Measurements from ENCODE around the gene ADAMTS17. TPM values are rescaled to one million over a fixed set of nuclear protein-coding genes. Genes with fewer than 3 reads are reported as not detected.

The ADAMTS17 gene
- polyA plus RNA-seq, 4 donors: 0.45 to 3.1 (median 1.2) TPM

DNA sequence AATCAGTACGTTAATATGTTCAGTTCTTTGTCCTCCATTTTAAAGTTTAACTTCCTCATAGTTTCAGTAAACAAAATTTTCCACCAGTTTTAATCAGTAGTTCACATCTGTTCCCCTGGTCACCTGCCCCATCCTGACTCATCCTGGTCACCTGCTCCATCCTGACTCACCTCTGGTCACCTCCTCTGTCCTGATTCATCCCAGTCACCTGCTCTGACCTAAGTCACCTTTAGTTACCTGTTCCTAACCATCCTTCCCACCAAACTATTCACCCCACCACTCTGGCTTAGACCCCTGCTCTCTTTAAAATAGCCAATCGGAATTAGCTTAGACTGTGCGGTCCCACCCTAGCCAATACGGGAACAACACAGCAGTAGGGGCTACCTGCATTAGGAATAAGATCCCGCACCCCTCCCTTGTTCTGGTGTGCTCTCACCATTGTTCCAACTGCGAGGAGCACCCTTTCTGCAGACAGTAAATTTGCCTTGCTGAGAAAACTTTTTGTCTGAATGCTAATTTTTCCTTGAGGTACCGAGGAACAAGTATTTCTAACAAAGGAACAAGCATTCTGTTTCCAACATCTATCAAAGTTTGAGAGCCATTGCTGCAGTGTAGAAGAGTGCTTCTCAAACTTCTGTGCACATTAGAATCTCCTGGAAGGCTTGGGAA, 169.3 kb downstream of the ADAMTS17 start:
- FAIRE-seq: no peak
- H3K4me3 ChIP-seq (ENCODE audit: low read depth in 1 of 3, low read length in 3 of 3): no peak overlapping the region
- no peaks in the 10 kb centered on the region for H3K27me3 ChIP-seq (ENCODE audit: control insufficient read depth in 3 of 3, insufficient read depth in 3 of 3, low read length in 3 of 3)
- no peak for DNase-seq
- no peaks in the 10 kb centered on the region for H3K36me3 ChIP-seq (ENCODE audit: control insufficient read depth in 3 of 3, insufficient read depth in 2 of 3, low read depth in 1 of 3, low read length in 3 of 3)
- 94 to 96% (median 95%) methylated on average over 7 of the region's 7 CpGs for WGBS, 3 donors
- H3K9me3 ChIP-seq (ENCODE audit: control insufficient read depth in 2 of 2, insufficient read depth in 1 of 2, low read depth in 1 of 2, low read length in 1 of 2): peaks cover 1 to 36% of the 10 kb centered on the region in 2 donors
- H3K4me1 ChIP-seq (ENCODE audit: control insufficient read depth in 3 of 3, insufficient read depth in 2 of 3, low read depth in 1 of 3, low read length in 2 of 3): peaks cover 0 to 7% (median 2%) of the 10 kb centered on the region in 3 donors
- no peak overlapping the region for H3K27ac ChIP-seq (ENCODE audit: low read depth in 1 of 3, low read length in 2 of 3)

GRCh38 chr15:100171411-100171810, 170.4 kb downstream of the ADAMTS17 start:
- peaks cover 0 to 7% (median 2%) of the 10 kb centered on the region in 3 donors for H3K4me1 ChIP-seq (ENCODE audit: control insufficient read depth in 3 of 3, insufficient read depth in 2 of 3, low read depth in 1 of 3, low read length in 2 of 3)
- no peaks in the 10 kb centered on the region for H3K27me3 ChIP-seq (ENCODE audit: control insufficient read depth in 3 of 3, insufficient read depth in 3 of 3, low read length in 3 of 3)
- WGBS, 3 donors: 93 to 99% (median 94%) methylated on average over 5 of the region's 5 CpGs
- no peak overlapping the region for H3K27ac ChIP-seq (ENCODE audit: low read depth in 1 of 3, low read length in 2 of 3)
- no peaks in the 10 kb centered on the region for H3K36me3 ChIP-seq (ENCODE audit: control insufficient read depth in 3 of 3, insufficient read depth in 2 of 3, low read depth in 1 of 3, low read length in 3 of 3)
- FAIRE-seq (no peak), DNase-seq (no peak)
- no peak overlapping the region for H3K4me3 ChIP-seq (ENCODE audit: low read depth in 1 of 3, low read length in 3 of 3)
- peaks cover 1 to 36% of the 10 kb centered on the region in 2 donors for H3K9me3 ChIP-seq (ENCODE audit: control insufficient read depth in 2 of 2, insufficient read depth in 1 of 2, low read depth in 1 of 2, low read length in 1 of 2)

DNA sequence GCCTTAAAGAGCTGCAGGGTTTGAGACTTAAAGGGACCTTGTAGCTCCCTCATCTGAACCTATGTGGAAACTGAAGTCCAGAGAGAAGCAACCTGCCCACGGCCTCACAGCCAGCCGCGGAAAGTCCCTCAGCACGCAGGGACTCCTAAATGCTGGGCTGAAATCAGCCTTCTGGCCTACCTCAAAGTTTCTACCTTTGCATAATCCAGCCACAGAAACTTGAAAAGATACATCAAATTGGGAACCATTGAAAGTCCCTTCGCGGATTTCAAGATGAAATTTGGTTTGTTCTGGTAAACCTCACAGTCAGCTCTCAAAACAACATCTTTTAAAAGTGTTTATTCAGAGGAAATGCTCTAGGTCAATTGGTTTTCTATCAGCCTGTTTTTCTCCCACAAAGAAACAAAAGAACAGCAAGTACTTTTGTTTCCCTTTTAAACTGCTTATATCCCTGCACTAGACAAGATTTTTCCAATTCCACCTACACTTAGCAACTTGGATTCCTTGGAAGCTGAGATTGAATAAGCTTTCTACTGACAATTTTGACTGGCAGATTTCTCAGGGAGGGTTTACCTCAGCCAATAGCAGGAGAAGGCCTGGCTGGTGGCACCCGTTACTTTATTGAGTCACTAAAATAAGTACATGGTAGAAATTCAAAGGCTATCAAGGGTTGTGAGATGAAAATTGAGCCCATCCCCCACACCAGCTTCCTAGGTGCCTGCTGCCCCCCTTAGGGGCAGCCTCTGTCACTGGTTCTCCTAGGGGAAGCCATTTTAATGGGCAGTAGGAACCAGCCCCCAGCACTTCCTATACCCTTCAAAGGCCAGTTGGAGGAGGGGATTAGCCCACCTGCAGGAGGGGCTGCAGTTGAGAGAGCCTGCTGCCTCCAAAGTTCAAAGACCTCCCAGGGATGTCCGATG, 171.2 kb downstream of the ADAMTS17 start:
- no peak for FAIRE-seq

DNA sequence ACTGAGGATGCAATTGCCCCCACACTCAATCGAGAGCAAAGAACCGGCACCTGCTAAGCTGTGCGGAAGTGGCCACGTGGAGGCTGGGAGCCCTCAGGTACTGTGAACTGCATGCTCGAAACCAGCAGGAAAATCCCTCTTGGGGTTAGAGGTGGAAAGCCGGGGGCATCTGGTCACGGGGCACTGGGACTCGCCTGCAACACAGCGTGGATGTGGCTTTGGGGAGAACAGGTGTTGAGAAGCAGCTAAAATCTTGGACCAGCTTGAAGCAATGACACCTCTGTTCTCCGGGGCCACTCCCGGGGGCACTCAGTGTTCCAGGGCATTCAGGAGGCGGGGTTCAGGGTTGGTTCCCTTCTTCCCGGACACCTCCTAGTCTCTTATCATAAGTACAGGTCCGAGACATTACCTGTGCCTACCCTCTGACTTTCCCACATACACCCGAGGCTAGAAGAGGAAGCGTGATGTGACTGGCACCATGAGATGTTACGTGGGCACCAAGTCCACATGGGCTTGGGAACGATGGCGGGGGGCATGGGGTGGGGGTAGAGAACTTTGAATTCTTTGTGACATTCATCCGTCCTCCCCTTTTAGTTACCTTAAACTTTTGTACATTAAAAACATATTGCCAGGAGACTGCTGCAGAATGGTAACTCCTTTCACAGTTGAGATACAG, 172.0 kb downstream of the ADAMTS17 start:
- Histone ChIP-seq H3K27ac (ENCODE audit: low read depth in 1 of 3, low read length in 2 of 3) (peak overlapping the region in 1 of 3 donors; percentile 17), H3K27me3 (ENCODE audit: control insufficient read depth in 3 of 3, insufficient read depth in 3 of 3, low read length in 3 of 3) (no peaks in the 10 kb centered on the region), H3K36me3 (ENCODE audit: control insufficient read depth in 3 of 3, insufficient read depth in 2 of 3, low read depth in 1 of 3, low read length in 3 of 3) (no peaks in the 10 kb centered on the region), H3K4me1 (ENCODE audit: control insufficient read depth in 3 of 3, insufficient read depth in 2 of 3, low read depth in 1 of 3, low read length in 2 of 3) (peaks cover 0 to 7% (median 2%) of the 10 kb centered on the region in 3 donors), H3K9me3 (ENCODE audit: control insufficient read depth in 2 of 2, insufficient read depth in 1 of 2, low read depth in 1 of 2, low read length in 1 of 2) (peaks cover 1 to 29% of the 10 kb centered on the region in 2 donors), H3K4me3 (ENCODE audit: low read depth in 1 of 3, low read length in 3 of 3) (no peak overlapping the region)
- no peak for FAIRE-seq
- DNase-seq: no peak
- 86 to 91% (median 88%) methylated on average over 20 of the region's 20 CpGs for WGBS, 3 donors

More for the DNA sequence above, 171.2 kb downstream of the ADAMTS17 start:
- Histone ChIP-seq H3K9me3 (ENCODE audit: control insufficient read depth in 2 of 2, insufficient read depth in 1 of 2, low read depth in 1 of 2, low read length in 1 of 2) (peaks cover 1 to 32% of the 10 kb centered on the region in 2 donors), H3K27me3 (ENCODE audit: control insufficient read depth in 3 of 3, insufficient read depth in 3 of 3, low read length in 3 of 3) (no peaks in the 10 kb centered on the region), H3K4me1 (ENCODE audit: control insufficient read depth in 3 of 3, insufficient read depth in 2 of 3, low read depth in 1 of 3, low read length in 2 of 3) (peaks cover 0 to 7% (median 2%) of the 10 kb centered on the region in 3 donors), H3K4me3 (ENCODE audit: low read depth in 1 of 3, low read length in 3 of 3) (no peak overlapping the region), H3K27ac (ENCODE audit: low read depth in 1 of 3, low read length in 2 of 3) (peak overlapping the region in 1 of 3 donors; percentile 39), H3K36me3 (ENCODE audit: control insufficient read depth in 3 of 3, insufficient read depth in 2 of 3, low read depth in 1 of 3, low read length in 3 of 3) (no peaks in the 10 kb centered on the region)
- DNase-seq: peak in 1 of 2 donors; percentile 2
- WGBS, 3 donors: 75 to 89% (median 77%) methylated on average over 8 of the region's 8 CpGs

- 94 to 96% (median 95%) methylated on average over 11 of the region's 11 CpGs for WGBS, 3 donors
- Histone ChIP-seq H3K27me3 (ENCODE audit: control insufficient read depth in 3 of 3, insufficient read depth in 3 of 3, low read length in 3 of 3) (no peaks in the 10 kb centered on the region), H3K4me1 (ENCODE audit: control insufficient read depth in 3 of 3, insufficient read depth in 2 of 3, low read depth in 1 of 3, low read length in 2 of 3) (peaks cover 0 to 2% (median 2%) of the 10 kb centered on the region in 3 donors), H3K27ac (ENCODE audit: low read depth in 1 of 3, low read length in 2 of 3) (peak overlapping the region in 1 of 3 donors; percentile 15), H3K36me3 (ENCODE audit: control insufficient read depth in 3 of 3, insufficient read depth in 2 of 3, low read depth in 1 of 3, low read length in 3 of 3) (no peaks in the 10 kb centered on the region), H3K4me3 (ENCODE audit: low read depth in 1 of 3, low read length in 3 of 3) (no peak overlapping the region), H3K9me3 (ENCODE audit: control insufficient read depth in 2 of 2, insufficient read depth in 1 of 2, low read depth in 1 of 2, low read length in 1 of 2) (peaks cover 1 to 25% of the 10 kb centered on the region in 2 donors)
- no peak for DNase-seq
- no peak for FAIRE-seq
Observed at GRCh38 chr15:100168787-100169186, 173.0 kb downstream of the ADAMTS17 start.

GRCh38 chr15:100167884-100168375, 173.8 kb downstream of the ADAMTS17 start:
- FAIRE-seq (no peak), DNase-seq (peak in 1 of 2 donors; percentile 26)
- Histone ChIP-seq H3K27ac (ENCODE audit: low read depth in 1 of 3, low read length in 2 of 3) (no peak overlapping the region), H3K4me3 (ENCODE audit: low read depth in 1 of 3, low read length in 3 of 3) (no peak overlapping the region), H3K36me3 (ENCODE audit: control insufficient read depth in 3 of 3, insufficient read depth in 2 of 3, low read depth in 1 of 3, low read length in 3 of 3) (no peaks in the 10 kb centered on the region), H3K9me3 (ENCODE audit: control insufficient read depth in 2 of 2, insufficient read depth in 1 of 2, low read depth in 1 of 2, low read length in 1 of 2) (peaks cover 1 to 16% of the 10 kb centered on the region in 2 donors), H3K27me3 (ENCODE audit: control insufficient read depth in 3 of 3, insufficient read depth in 3 of 3, low read length in 3 of 3) (no peaks in the 10 kb centered on the region), H3K4me1 (ENCODE audit: control insufficient read depth in 3 of 3, insufficient read depth in 2 of 3, low read depth in 1 of 3, low read length in 2 of 3) (peaks cover 0 to 2% (median 0%) of the 10 kb centered on the region in 3 donors)
- WGBS, 3 donors: 83 to 92% (median 90%) methylated on average over 15 of the region's 15 CpGs

DNA sequence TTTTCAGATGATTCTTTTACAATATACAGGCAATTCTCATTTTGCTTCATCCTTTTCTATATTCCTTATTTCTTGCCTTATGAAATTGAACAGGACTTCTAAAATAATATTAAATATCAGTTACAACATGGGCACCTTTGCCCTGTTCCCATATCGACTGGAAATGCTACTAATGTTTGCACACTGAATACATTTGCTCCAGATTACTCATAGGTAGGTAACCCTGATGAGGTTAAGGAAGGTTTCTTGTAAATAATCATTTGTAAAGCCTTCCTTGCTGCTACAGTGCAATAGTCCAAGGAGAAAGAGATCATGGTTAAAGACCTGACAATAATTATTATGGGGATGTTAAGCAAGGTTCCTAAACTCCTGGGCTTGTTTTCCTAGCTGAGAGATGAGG, 175.5 kb downstream of the ADAMTS17 start:
- H3K36me3 ChIP-seq (ENCODE audit: control insufficient read depth in 3 of 3, insufficient read depth in 2 of 3, low read depth in 1 of 3, low read length in 3 of 3): no peaks in the 10 kb centered on the region
- WGBS, 3 donors: 45 to 67% (median 64%) methylated on average over 1 of the region's 1 CpG
- no peak for FAIRE-seq
- no peaks in the 10 kb centered on the region for H3K9me3 ChIP-seq (ENCODE audit: control insufficient read depth in 2 of 2, insufficient read depth in 1 of 2, low read depth in 1 of 2, low read length in 1 of 2)
- peaks cover 0 to 2% (median 0%) of the 10 kb centered on the region in 3 donors for H3K4me1 ChIP-seq (ENCODE audit: control insufficient read depth in 3 of 3, insufficient read depth in 2 of 3, low read depth in 1 of 3, low read length in 2 of 3)
- peak in 1 of 2 donors; percentile 30 for DNase-seq
- H3K27me3 ChIP-seq (ENCODE audit: control insufficient read depth in 3 of 3, insufficient read depth in 3 of 3, low read length in 3 of 3): no peaks in the 10 kb centered on the region
- no peak overlapping the region for H3K27ac ChIP-seq (ENCODE audit: low read depth in 1 of 3, low read length in 2 of 3)
- H3K4me3 ChIP-seq (ENCODE audit: low read depth in 1 of 3, low read length in 3 of 3): no peak overlapping the region

DNA sequence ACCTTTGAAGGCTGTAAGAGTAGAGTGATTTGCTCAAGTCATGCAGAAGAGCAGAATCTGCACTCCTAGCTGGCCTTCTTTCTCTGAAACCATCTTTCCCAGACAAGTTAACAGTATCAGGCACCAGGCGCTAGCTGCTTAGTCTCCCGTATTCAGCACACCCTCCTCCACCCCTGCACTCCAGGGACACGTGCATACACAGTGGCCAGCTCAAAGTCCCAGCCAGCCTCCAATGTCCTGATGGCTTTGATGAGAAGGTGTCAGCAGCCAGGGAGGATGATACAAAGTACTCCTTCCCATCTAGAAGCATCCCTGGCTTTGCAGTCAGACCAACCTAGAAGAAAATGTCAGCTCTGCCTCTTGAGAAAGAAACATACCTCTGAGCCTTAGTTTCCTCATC, 177.8 kb downstream of the ADAMTS17 start:
- Histone ChIP-seq H3K27me3 (ENCODE audit: control insufficient read depth in 3 of 3, insufficient read depth in 3 of 3, low read length in 3 of 3) (no peaks in the 10 kb centered on the region), H3K4me1 (ENCODE audit: control insufficient read depth in 3 of 3, insufficient read depth in 2 of 3, low read depth in 1 of 3, low read length in 2 of 3) (no peaks in the 10 kb centered on the region), H3K27ac (ENCODE audit: low read depth in 1 of 3, low read length in 2 of 3) (no peak overlapping the region), H3K4me3 (ENCODE audit: low read depth in 1 of 3, low read length in 3 of 3) (no peak overlapping the region), H3K36me3 (ENCODE audit: control insufficient read depth in 3 of 3, insufficient read depth in 2 of 3, low read depth in 1 of 3, low read length in 3 of 3) (no peaks in the 10 kb centered on the region), H3K9me3 (ENCODE audit: control insufficient read depth in 2 of 2, insufficient read depth in 1 of 2, low read depth in 1 of 2, low read length in 1 of 2) (no peaks in the 10 kb centered on the region)
- FAIRE-seq (no peak), DNase-seq (peak in 1 of 2 donors; percentile 29)
- WGBS, 3 donors: 73 to 90% (median 85%) methylated on average over 3 of the region's 3 CpGs
